Thoracic aorta (tissue), 2 donors: ENCODE results near the gene BEND4. TPM values are rescaled to one million over a fixed set of nuclear protein-coding genes. Genes with fewer than 3 reads are reported as not detected.

Experiments used
- ATAC-seq: fragments of 150-250 bp; one replicate; pipeline ENCODE4 v1.8.0; 2017; ENCODE audit warnings: low read depth; ENCODE audit not compliant: insufficient number of reproducible peaks, low FRiP score
- DNase-seq: peaks from one replicate; pipeline ENCODE4 v3.0.0-alpha.2; 2020; ENCODE audit warnings: low spot score
- H3K27ac ChIP-seq, 2 donors: fragments of 200-600 bp; sonication (generic); 1 replicate in 1 of 2; 2 replicates in 1 of 2; pipeline ENCODE4 v1.5.1; 2016; ENCODE audit warnings: mild to moderate bottlenecking in 2 of 2, moderate library complexity in 2 of 2
- H3K27me3 ChIP-seq: fragments of 200-600 bp; sonication (generic); replicated peaks from 2 replicates; pipeline ENCODE4 v1.6.0; 2016; ENCODE audit warnings: mild to moderate bottlenecking; ENCODE audit not compliant: insufficient read depth
- H3K36me3 ChIP-seq: fragments of 200-600 bp; sonication (generic); one replicate; pipeline ENCODE4 v1.5.1; 2016
- H3K4me1 ChIP-seq, 2 donors: fragments of 200-600 bp; sonication (generic); 1 replicate in 1 of 2; 2 replicates in 1 of 2; pipeline versions ENCODE4 v1.5.1 to v1.6.0; 2016; ENCODE audit warnings: low read depth in 2 of 2, mild to moderate bottlenecking in 1 of 2; ENCODE audit not compliant: control insufficient read depth in 1 of 2
- H3K4me3 ChIP-seq: fragments of 200-600 bp; sonication (generic); 2 replicates; pipeline ENCODE4 v1.5.1; 2016; ENCODE audit warnings: mild to moderate bottlenecking
- H3K9me3 ChIP-seq: fragments of 200-600 bp; sonication (generic); 2 replicates; pipeline ENCODE4 v1.5.1; 2016
- total RNA-seq, 2 donors: library from RNA; depleted of rRNA; stranded (reverse); fragments of >200 nt; gene quantifications; one replicate each; pipeline versions ENCODE4 v1.1.0 to v1.2.3, GENCODE V29; 2016
- TF ChIP-seq, protein P1 (sequence below): fragments of 200-600 bp; sonication (generic); IDR thresholded peaks from one replicate; pipeline ENCODE4 v1.5.1; 2019; ENCODE audit warnings: antibody characterized with exemption

The BEND4 gene
- total RNA-seq, 2 donors from 2014 or later: 0.28 TPM; not detected in 1

DNA sequence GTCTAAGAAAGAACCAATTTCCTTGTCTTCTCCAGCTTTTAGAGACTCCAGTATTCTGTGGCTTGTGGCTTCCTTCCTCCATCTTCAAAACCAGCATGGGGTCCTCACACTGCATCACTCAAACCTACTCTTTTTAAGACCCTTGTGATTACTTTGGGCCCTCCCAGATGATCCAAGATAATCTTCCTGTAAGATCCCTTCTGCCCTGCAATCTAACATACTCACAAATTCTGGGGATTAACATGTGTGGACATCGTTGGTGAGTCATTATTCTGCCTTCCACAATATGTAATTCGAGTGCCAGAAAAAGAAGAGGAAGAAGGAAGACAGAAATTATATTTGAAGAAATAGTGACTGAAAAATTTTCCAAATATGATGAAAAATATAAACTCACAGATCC, 47.9 kb downstream of the BEND4 start:
- TF ChIP-seq, protein P1, sequence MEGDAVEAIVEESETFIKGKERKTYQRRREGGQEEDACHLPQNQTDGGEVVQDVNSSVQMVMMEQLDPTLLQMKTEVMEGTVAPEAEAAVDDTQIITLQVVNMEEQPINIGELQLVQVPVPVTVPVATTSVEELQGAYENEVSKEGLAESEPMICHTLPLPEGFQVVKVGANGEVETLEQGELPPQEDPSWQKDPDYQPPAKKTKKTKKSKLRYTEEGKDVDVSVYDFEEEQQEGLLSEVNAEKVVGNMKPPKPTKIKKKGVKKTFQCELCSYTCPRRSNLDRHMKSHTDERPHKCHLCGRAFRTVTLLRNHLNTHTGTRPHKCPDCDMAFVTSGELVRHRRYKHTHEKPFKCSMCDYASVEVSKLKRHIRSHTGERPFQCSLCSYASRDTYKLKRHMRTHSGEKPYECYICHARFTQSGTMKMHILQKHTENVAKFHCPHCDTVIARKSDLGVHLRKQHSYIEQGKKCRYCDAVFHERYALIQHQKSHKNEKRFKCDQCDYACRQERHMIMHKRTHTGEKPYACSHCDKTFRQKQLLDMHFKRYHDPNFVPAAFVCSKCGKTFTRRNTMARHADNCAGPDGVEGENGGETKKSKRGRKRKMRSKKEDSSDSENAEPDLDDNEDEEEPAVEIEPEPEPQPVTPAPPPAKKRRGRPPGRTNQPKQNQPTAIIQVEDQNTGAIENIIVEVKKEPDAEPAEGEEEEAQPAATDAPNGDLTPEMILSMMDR: no peak
- DNase-seq (no peak), ATAC-seq (no peak)
- no peaks in the 10 kb centered on the region for H3K27me3 ChIP-seq
- no peak overlapping the region for H3K4me3 ChIP-seq
- H3K9me3 ChIP-seq: no peaks in the 10 kb centered on the region
- H3K27ac ChIP-seq: no peak overlapping the region
- no peaks in the 10 kb centered on the region for H3K4me1 ChIP-seq
- H3K36me3 ChIP-seq: no peaks in the 10 kb centered on the region

DNA sequence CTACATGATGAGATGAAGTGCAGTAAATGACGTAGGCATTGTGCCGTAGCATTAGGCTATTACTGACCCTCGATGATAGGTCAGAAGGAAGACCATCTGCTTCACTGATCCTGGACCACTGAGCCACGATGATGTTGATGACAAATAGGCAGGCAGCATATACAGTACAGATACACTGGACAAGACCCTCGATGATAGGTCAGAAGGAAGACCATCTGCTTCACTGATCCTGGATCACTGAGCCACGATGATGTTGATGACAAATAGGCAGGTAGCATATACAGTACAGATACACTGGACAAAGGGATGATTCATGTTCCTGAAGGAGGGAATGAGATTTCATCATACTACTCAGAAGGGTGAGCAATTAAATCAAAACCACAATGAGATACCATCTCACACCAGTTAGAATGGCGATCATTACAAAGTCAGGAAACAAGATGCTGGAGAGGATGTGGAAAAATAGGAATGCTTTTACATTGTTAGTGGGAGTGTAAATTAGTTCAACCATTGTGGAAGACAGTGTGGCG, 50.9 kb downstream of the BEND4 start:
- Histone ChIP-seq H3K9me3 (no peaks in the 10 kb centered on the region), H3K4me3 (no peak overlapping the region), H3K4me1 (no peaks in the 10 kb centered on the region), H3K36me3 (no peaks in the 10 kb centered on the region), H3K27me3 (no peaks in the 10 kb centered on the region), H3K27ac (no peak overlapping the region)
- DNase-seq (no peak), ATAC-seq (no peak)
- TF ChIP-seq, protein P1: no peak

DNA sequence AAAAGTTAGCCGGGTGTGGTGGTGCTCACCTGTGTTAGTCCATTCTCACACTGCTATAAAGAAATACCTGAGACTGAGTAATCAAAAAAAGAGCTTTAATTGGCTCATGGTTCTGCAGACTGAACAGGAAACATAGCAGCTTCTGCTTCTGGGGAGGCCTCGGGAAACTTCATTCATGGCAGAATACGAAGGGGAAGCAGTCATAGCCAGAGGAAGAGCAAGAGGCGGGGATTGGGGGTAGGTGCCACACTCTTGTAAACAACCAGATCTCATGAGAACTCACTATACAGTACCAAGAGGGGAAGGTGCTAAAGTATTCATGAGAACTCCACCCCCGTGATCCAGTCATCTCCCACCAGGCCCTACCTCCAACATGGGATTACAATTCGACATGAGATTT, 64.1 kb downstream of the BEND4 start:
- H3K27me3 ChIP-seq: no peaks in the 10 kb centered on the region
- H3K27ac ChIP-seq: no peak overlapping the region
- H3K36me3 ChIP-seq: no peaks in the 10 kb centered on the region
- no peaks in the 10 kb centered on the region for H3K4me1 ChIP-seq
- TF ChIP-seq, protein P1: no peak
- H3K4me3 ChIP-seq: no peak overlapping the region
- DNase-seq (no peak), ATAC-seq (no peak)
- H3K9me3 ChIP-seq: no peaks in the 10 kb centered on the region

DNA sequence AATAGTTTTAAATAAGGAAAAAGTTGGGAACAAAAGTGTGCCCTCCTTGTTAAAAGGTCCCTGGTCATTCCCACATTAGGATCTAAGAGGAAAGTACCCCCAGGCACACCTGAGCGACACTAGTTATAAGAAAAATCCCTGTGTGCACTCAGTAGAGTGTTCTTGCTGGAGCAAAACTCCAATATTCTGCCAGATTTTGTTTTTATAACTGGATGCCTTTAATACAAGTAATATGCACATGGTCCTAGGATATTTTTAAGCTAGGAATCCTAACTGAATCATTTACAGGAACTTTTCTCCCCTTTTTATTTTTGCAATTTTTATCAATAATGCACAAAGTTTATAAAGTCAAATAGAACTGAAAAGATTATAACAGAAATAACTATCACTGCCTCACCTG, 68.6 kb downstream of the BEND4 start:
- Histone ChIP-seq H3K27me3 (no peaks in the 10 kb centered on the region), H3K36me3 (no peaks in the 10 kb centered on the region), H3K27ac (no peak overlapping the region), H3K4me1 (no peaks in the 10 kb centered on the region), H3K9me3 (no peaks in the 10 kb centered on the region), H3K4me3 (no peak overlapping the region)
- ATAC-seq (no peak), DNase-seq (no peak)
- TF ChIP-seq, protein P1: no peak

DNA sequence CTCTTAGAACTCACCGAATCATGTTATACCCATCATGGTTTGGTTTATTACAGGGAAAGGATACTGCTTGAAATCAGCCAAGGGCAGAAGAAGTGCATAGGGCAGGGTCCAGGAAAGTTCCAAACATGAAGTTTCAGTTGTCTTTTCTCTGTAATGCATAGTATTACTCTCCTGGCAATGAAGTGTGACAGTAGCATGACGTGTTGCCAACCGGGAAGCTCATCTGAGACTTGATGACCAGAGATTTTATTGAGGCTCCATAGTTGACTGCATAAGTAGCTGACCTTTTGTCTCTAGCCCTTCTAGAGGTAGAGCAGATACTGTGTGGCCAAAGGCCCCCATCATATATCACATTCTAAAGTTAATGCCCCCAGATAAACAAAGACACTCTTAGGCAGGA, 72.1 kb downstream of the BEND4 start:
- DNase-seq (no peak), ATAC-seq (no peak)
- H3K9me3 ChIP-seq: no peaks in the 10 kb centered on the region
- TF ChIP-seq, protein P1: no peak
- H3K27ac ChIP-seq: no peak overlapping the region
- H3K4me1 ChIP-seq: no peaks in the 10 kb centered on the region
- no peak overlapping the region for H3K4me3 ChIP-seq
- H3K27me3 ChIP-seq: no peaks in the 10 kb centered on the region
- H3K36me3 ChIP-seq: no peaks in the 10 kb centered on the region
